Stimulated activated CD4-positive, alpha-beta T cell treated with anti-CD3 and anti-CD28 coated beads, TNF-alpha, amount 100 ng/mL, for 1 hour (primary cell): ENCODE measurements around the gene MS4A10.

ENCODE experiments used
- DNase-seq, 3 donors: peaks; one replicate each; pipeline ENCODE4 v3.0.0-alpha.2; 2020; ENCODE audit warnings: low read depth in 3 of 3, low spot score in 1 of 3

The MS4A10 gene

GRCh38 chr11:60786811-60787567, 1.9 kb downstream of the MS4A10 start:
- no peak for DNase-seq

DNA sequence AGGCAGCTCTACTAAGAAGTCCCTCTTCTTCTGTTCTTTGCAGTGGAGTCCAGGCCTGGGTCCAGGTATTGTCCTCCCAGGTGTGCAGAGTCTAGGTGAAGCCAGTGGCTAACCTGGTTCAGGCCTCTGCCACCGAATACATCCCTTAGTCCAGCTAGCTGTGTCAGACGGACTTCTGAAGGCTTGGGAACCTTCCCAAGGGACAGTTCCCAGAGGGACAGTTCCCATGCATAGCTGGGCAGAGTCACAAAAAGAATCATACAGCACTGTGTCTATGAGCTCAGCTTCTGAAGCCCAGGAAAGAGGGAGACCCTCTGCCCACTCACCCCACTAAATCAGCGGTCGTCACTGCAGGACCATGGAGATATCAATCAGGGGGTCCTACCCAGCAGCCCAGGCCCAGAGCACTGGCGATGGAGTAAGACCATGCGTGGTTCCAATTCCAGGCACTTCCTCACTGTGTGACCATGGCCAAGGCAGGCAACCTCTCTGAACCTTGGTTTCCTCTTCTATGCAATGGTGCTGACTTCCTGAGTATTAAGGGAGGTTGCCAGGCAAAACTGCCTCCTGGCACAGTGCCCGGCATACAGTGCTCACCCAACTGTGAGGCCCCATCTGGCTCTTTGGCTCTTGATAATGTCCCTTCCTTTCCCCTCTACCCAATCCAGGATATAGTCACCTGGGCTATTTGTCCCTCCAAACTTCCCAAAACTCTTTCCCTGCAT, 3.4 kb downstream of the MS4A10 start:
- no peak for DNase-seq

GRCh38 chr11:60790726-60791125, 5.6 kb downstream of the MS4A10 start:
- DNase-seq: no peak

DNA sequence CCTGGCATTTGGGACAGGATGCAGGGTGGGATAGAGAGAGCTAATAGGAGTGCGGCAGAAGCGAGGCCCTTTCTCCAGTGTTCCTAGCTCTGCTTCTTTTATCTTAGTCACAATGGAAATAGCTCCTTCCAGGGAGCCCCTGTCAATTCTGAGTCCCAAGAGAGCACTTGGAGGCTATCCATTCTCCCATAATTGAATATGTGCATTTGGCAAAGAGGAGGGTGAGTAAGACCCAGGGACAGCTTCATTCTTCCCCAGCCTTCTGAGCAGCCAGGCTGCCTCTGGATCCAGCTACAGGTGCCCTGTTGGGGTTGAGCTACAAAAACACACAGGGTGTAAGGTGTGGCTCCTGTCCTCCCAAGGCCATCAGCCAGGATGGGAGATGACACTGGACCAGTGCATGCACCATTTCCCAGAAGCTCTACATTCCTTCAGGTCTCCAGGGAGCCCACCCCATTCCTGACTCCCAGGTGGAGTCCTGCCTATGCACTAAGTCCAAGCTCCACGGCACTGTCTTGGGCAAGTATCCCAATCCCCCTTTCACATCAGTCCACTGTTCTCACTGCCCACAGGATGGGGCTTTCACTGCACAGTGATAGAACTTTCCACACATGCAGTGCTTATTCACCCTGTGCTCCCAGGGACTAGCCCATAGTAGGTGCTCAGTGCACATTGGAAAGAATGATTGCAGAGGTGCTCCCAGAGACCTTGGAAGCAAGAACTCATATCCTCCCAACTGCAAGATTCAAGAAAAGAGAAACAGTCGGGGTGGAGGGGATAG, 6.2 kb downstream of the MS4A10 start:
- no peak for DNase-seq

DNA sequence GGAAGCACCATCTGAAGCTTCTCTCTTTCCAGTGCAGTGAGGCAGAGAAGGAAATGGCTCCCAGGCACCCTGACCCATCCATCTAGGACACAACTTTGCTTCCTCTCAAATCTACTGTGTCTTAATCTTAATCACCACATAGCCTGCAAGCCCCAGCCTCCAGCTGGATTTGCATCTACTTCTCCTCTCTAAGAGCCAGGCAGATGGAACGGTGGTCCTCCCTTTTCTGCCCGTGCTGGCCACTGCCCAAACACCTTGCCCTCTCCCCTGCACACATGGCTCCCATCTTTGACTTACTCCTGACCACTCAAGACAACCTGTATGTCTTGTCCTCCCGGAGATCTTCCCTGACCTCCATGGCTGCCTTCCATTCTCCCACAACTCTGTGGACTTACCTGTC, 7.4 kb downstream of the MS4A10 start:
- DNase-seq: no peak

DNA sequence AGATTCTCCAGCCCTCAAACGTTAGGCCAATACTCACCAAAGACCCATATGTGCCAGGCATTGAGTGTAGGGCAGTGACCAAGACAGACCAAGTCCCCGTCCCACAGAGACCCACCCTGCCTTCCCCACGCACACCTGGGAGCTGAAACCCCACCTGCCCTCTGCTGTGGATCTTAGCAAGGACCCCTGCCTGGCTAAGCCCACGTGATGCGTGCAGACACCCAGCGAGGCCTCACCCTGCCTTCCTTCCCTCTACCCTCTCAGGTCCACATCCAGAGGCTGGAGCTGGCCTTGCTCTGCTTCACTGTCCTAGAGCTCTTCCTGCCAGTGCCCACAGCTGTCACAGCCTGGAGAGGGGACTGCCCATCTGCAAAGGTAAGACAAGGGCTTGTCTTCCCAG, 10.2 kb downstream of the MS4A10 start:
- DNase-seq: no peak

- DNase-seq: no peak
Measured at GRCh38 chr11:60797846-60798630, 12.9 kb downstream of the MS4A10 start.

- DNase-seq: no peak
Measured at GRCh38 chr11:60798631-60799030, 13.5 kb downstream of the MS4A10 start.

GRCh38 chr11:60801194-60801593, 16.1 kb downstream of the MS4A10 start:
- DNase-seq: no peak

DNA sequence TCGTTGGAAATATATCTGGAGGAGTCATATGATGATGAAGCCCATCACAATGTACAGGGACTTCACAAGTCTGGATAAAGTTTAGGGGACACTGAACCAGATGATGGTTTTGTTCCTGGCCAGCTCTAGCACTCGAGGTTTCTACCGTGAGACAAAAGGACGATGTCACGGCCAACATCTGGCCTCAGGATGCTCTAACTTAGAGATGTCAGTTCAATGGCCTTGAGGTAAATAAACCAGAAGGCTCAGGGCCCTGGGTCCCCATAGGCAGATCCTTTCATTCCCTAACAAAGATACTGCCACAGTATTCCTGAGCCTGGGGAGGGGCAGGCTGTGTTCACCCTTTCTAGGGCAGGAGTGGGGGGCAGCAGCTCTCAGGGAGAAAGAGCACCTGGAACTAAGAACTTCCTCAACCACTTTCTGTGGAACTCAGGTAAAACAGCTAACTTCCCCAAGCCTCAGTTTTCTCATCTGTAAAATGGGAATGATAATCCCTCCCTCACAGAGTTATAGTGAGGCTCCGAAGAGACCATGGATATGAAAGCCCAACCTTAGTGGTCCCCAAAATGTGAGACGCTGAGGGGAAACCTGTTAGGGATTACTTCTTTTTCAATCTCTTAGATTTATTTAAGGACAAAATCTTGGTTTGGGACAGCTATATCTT, 18.3 kb downstream of the MS4A10 start:
- no peak for DNase-seq

- no peak for DNase-seq
Measured at GRCh38 chr11:60809249-60809648, 24.1 kb downstream of the MS4A10 start.

DNA sequence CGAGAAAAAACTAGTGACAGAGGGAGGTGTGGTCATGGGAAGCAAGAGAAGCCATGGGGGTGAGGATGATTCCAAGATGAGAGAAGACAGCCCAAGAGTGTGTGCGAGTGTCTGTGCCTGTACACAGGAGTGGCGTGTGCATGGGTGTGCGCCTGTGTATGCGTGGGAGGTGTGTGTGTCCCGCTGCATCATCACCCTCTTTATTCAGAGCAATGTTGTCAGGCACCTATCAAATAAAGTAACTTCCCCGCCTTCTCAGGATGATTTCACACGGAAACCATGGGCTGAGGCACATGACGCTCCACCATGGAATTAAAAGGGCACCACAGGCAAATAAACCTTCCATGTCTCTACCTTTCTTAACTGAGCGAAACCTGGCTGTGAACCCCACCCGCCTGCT, 24.6 kb downstream of the MS4A10 start:
- DNase-seq: no peak

- DNase-seq: no peak
Measured at GRCh38 chr11:60810151-60810550, 25.0 kb downstream of the MS4A10 start.

DNA sequence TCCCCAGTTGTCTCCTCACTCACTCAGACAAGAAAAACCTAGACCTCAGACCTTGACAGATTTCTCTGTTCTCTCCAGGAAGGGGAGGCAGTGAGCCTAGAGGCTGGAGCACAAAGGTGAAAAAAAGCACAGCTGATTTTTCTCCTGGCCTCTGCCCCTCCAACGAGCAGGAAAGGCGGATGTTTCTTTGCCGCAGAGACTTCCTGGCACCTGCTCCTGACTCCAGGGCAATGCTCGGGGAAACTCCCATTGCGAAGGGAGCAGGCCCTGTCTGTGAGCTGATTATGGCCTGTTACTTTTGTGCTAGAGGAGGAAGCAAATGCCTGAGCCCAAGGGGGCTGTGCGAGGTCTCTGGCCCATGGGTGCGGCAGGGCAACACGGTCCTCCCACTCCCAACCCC, 25.4 kb downstream of the MS4A10 start:
- no peak for DNase-seq

- no peak for DNase-seq
Measured at GRCh38 chr11:60813324-60813723, 28.2 kb downstream of the MS4A10 start.

GRCh38 chr11:60814112-60814511, 29.0 kb downstream of the MS4A10 start:
- DNase-seq: no peak

DNA sequence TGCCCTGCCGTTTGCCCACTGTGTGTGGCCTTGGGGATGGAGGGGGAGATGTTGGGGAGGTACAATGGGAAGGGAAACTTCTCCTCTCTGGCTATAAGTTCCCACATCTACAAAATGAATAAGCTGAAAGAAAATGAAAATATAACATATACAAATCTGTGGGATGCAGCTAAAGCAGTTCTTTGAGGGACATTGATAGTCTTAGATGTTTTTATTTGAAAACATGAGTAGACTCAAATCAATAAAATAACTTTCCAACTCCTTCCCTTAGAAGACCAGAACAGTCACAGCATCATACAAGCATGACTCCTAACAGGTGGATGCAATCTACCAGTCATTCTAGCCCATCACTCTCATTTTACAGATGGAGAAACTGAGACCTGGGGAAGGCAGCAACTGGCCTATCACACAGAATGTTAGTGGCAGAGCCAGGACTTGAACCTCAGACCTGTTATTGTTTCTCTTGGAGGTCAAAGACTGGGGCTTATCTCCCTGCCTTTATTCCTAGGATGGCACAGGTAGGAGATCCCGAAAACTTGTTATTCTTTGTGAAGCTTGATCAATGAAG, 31.5 kb downstream of the MS4A10 start:
- DNase-seq: no peak

GRCh38 chr11:60818057-60818456, 32.9 kb downstream of the MS4A10 start:
- no peak for DNase-seq

GRCh38 chr11:60821827-60822599, 36.9 kb downstream of the MS4A10 start:
- DNase-seq: no peak
